GM12878 (cell line): ENCODE data around the gene ITGA8. TPM values are rescaled to one million over a fixed set of nuclear protein-coding genes. Genes with fewer than 3 reads are reported as not detected.

Experiments
- CHD2 ChIP-seq: IDR thresholded peaks from 2 replicates; pipeline ENCODE4 v1.6.1; 2011; ENCODE audit warnings: low read depth, low read length, improper control_type of control experiment, borderline replicate concordance
- CTCF ChIP-seq, 3 experiments: IDR thresholded peaks in 2 of 3; conservative IDR thresholded peaks in 1 of 3; 2 replicates each; pipeline ENCODE4 v1.5.1; 2011; ENCODE audit warnings: low read depth in 3 of 3, low read length in 3 of 3, mild to moderate bottlenecking in 3 of 3, control low read depth in 2 of 3, moderate library complexity in 2 of 3, inconsistent platforms in 1 of 3, mixed read lengths in 1 of 3; ENCODE audit not compliant: control insufficient read depth in 2 of 3, insufficient read depth in 1 of 3; ENCODE audit errors: extremely low read depth in 1 of 3
- E2F8 ChIP-seq: fragments of 450-650 bp; IDR thresholded peaks from 2 replicates; pipeline ENCODE4 v1.6.1; 2018; ENCODE audit warnings: mild to moderate bottlenecking, low read depth, moderate library complexity; ENCODE audit not compliant: partially characterized antibody
- EGR1 ChIP-seq, 2 experiments: IDR thresholded peaks; 1 replicate in 1 of 2; 2 replicates in 1 of 2; pipeline ENCODE4 v1.6.1; 2011 to 2012; ENCODE audit warnings: low read depth in 2 of 2, low read length in 2 of 2, borderline replicate concordance in 1 of 2, mild to moderate bottlenecking in 1 of 2, moderate library complexity in 1 of 2
- FOS ChIP-seq: IDR thresholded peaks from 3 replicates; pipeline ENCODE4 v1.6.1; 2011; ENCODE audit warnings: borderline replicate concordance; ENCODE audit not compliant: insufficient read length; ENCODE audit errors: extremely low read depth
- IRF4 ChIP-seq: IDR thresholded peaks from 2 replicates; pipeline ENCODE4 v1.6.1; 2011; ENCODE audit warnings: low read depth, low read length
- MLLT1 ChIP-seq: fragments of 450-650 bp; IDR thresholded peaks from 2 replicates; pipeline ENCODE4 v1.6.1; 2016; ENCODE audit warnings: mild to moderate bottlenecking
- MXI1 ChIP-seq: fragments of 150-350 bp; IDR thresholded peaks from 2 replicates; pipeline ENCODE4 v1.6.1; 2011; ENCODE audit warnings: low read depth, mild to moderate bottlenecking, inconsistent platforms, low read length, improper control_type of control experiment
- POLR2AphosphoS2 ChIP-seq: IDR thresholded peaks from 2 replicates; pipeline ENCODE4 v1.6.1; 2011; ENCODE audit warnings: low read depth, mild to moderate bottlenecking, low read length, improper control_type of control experiment, moderate library complexity
- RAD51 ChIP-seq: fragments of 450-650 bp; IDR thresholded peaks from 2 replicates; pipeline ENCODE4 v1.6.1; 2016; ENCODE audit warnings: moderate library complexity, mild to moderate bottlenecking, inconsistent platforms
- ZNF687 ChIP-seq: fragments of 450-650 bp; IDR thresholded peaks from 2 replicates; pipeline ENCODE4 v1.6.1; 2017; ENCODE audit warnings: mild to moderate bottlenecking, moderate library complexity
- polyA plus RNA-seq, 11 experiments: library from polyadenylated mRNA; depleted of rRNA in 4 of 11; unstranded in 6 of 11; stranded (reverse) in 5 of 11; fragments of >200 nt; fragmentation: Nextera tagmentation in 4 of 11; fragmentation: Illumina TruSeq in 1 of 11; extraction: Ambion mirVana in 4 of 11; extraction: Trizol in 1 of 11; gene quantifications; 1 replicate in 1 of 11; 2 replicates in 10 of 11; pipeline versions ENCODE4 v1.2.1 to v1.2.3, GENCODE V29; 2011 to 2016; ENCODE audit warnings: inconsistent platforms in 2 of 11, missing spikeins in 2 of 11, low read depth in 1 of 11
- total RNA-seq, 4 experiments: library from RNA; depleted of rRNA in 3 of 4; stranded (reverse); fragments of >200 nt in 3 of 4; fragmentation: Illumina TruSeq in 1 of 4; extraction: Trizol in 1 of 4; gene quantifications; 2 replicates each; pipeline versions ENCODE4 v1.2.1 to v1.2.3, GENCODE V29; 2013 to 2021

The ITGA8 gene
- total and polyA plus RNA-seq, 10 of the 15 experiments (the other 5 are each of a cell fraction or from before 2014, with no cell fraction given): 0.03 TPM; not detected in 9

- TF ChIP-seq MLLT1: no peak
- no peak for TF ChIP-seq MXI1
- no peak for TF ChIP-seq IRF4
- no peak for TF ChIP-seq ZNF687
- no peak for TF ChIP-seq RAD51
- no peak for TF ChIP-seq CHD2
- no peak for TF ChIP-seq POLR2AphosphoS2
- no peak for TF ChIP-seq E2F8
- TF ChIP-seq CTCF (IDR thresholded peaks at IDR 0.05 in 2 of 3, conservative IDR thresholded peaks at IDR 0.05 in 1 of 3; ENCODE audit: control insufficient read depth in 2 of 3, extremely low read depth in 1 of 3, insufficient read depth in 1 of 3, low read depth in 3 of 3, low read length in 3 of 3): no peak
- TF ChIP-seq EGR1 (IDR thresholded peaks at IDR 0.05; ENCODE audit: borderline replicate concordance in 1 of 2, low read depth in 2 of 2, low read length in 2 of 2): no peak
- no peak for TF ChIP-seq FOS
Measured at GRCh38 chr10:15681076-15681475, 38.6 kb downstream of the ITGA8 start (continued).
